NCI-H510A treated with DMSO at 0.1 percent for 48 hours (cell line): ENCODE results near the gene KCTD15.
"Not testable (repeated sequence)": the region's sequence is repeated elsewhere in the genome, so short reads cannot be mapped to it uniquely, and the experiment has no call there.

Source experiments
- DNase-seq: peaks from one replicate; lab custom pipeline; 2025; lab: John Stamatoyannopoulos, UW

The KCTD15 gene

GRCh38 chr19:33814181-33815165 is 17.8 kb downstream of the KCTD15 start:
- DNase-seq, result no peak

GRCh38 chr19:33815380-33816340 is 19.0 kb downstream of the KCTD15 start:
- no peak for DNase-seq

GRCh38 chr19:33818411-33818810 is 21.7 kb downstream of the KCTD15 start:
- DNase-seq, result no peak

GRCh38 chr19:33819078-33819477 is 22.4 kb downstream of the KCTD15 start:
- DNase-seq, result not testable (repeated sequence)

GRCh38 chr19:33819506-33819879 is 22.8 kb downstream of the KCTD15 start:
- no peak for DNase-seq

- no peak for DNase-seq
Observed at GRCh38 chr19:33819880-33820781, 23.5 kb downstream of the KCTD15 start.

- no peak for DNase-seq
Observed at GRCh38 chr19:33821871-33822270, 25.2 kb downstream of the KCTD15 start.

GRCh38 chr19:33823341-33823740 is 26.7 kb downstream of the KCTD15 start:
- no peak for DNase-seq

- DNase-seq, result no peak
Observed at GRCh38 chr19:33825556-33825955, 28.9 kb downstream of the KCTD15 start.

- DNase-seq, result no peak
Observed at GRCh38 chr19:33826521-33826920, 29.9 kb downstream of the KCTD15 start.

GRCh38 chr19:33828266-33829075 is 31.8 kb downstream of the KCTD15 start:
- no peak for DNase-seq

GRCh38 chr19:33830264-33830663 is 33.6 kb downstream of the KCTD15 start:
- DNase-seq, result no peak

GRCh38 chr19:33831825-33832224 is 35.2 kb downstream of the KCTD15 start:
- no peak for DNase-seq

- DNase-seq, result no peak
Observed at GRCh38 chr19:33832633-33833032, 36.0 kb downstream of the KCTD15 start.

- no peak for DNase-seq
Observed at GRCh38 chr19:33840382-33840781, 43.7 kb downstream of the KCTD15 start.

GRCh38 chr19:33840783-33841182 is 44.1 kb downstream of the KCTD15 start:
- no peak for DNase-seq

GRCh38 chr19:33841685-33842084 is 45.0 kb downstream of the KCTD15 start:
- DNase-seq, result no peak

- DNase-seq, result no peak
Observed at GRCh38 chr19:33844478-33844877, 47.8 kb downstream of the KCTD15 start.

GRCh38 chr19:33845498-33845897 is 48.8 kb downstream of the KCTD15 start:
- no peak for DNase-seq

GRCh38 chr19:33849551-33850147 is 53.0 kb downstream of the KCTD15 start:
- no peak for DNase-seq
